Astrocyte (in vitro differentiated cells and primary cell): ENCODE data around the gene GPC3. TPM values are rescaled to one million over a fixed set of nuclear protein-coding genes. Genes with fewer than 3 reads are reported as not detected.

Source experiments
- DNase-seq: peaks from one replicate; pipeline ENCODE4 v3.0.0-alpha.2; 2010; ENCODE audit warnings: low read depth
- FAIRE-seq: peaks from 2 replicates; lab custom pipeline; 2011; peaks lifted over from hg19 to GRCh38; lab: Jason Lieb, UNC
- H2AFZ ChIP-seq: 2 replicates; pipeline ENCODE4 v1.6.0; 2012; ENCODE audit warnings: low read depth, low read length, inconsistent platforms
- H3K27ac ChIP-seq: 2 replicates; pipeline ENCODE4 v1.5.1; 2011; ENCODE audit warnings: low read depth, low read length, inconsistent platforms
- H3K27me3 ChIP-seq: 2 replicates; pipeline ENCODE4 v1.6.0; 2011; ENCODE audit warnings: low read length, inconsistent platforms; ENCODE audit not compliant: insufficient read depth
- H3K36me3 ChIP-seq: 2 replicates; pipeline ENCODE4 v1.5.1; 2011; ENCODE audit warnings: low read length, inconsistent platforms; ENCODE audit not compliant: insufficient read depth
- H3K4me1 ChIP-seq: 2 replicates; pipeline ENCODE4 v1.5.1; 2011; ENCODE audit warnings: low read length, inconsistent platforms; ENCODE audit not compliant: insufficient read depth
- H3K4me2 ChIP-seq: 2 replicates; pipeline ENCODE4 v1.6.0; 2012; ENCODE audit warnings: low read length, inconsistent platforms
- H3K4me3 ChIP-seq: 2 replicates; pipeline ENCODE4 v1.5.1; 2011; ENCODE audit warnings: low read depth, mild to moderate bottlenecking, low read length, inconsistent platforms; ENCODE audit not compliant: insufficient read depth
- H3K79me2 ChIP-seq: 2 replicates; pipeline ENCODE4 v1.6.0; 2012; ENCODE audit warnings: mild to moderate bottlenecking, low read length, inconsistent platforms; ENCODE audit not compliant: insufficient read depth
- H3K9ac ChIP-seq: 2 replicates; pipeline ENCODE4 v1.6.0; 2012; ENCODE audit warnings: mild to moderate bottlenecking, low read length, inconsistent platforms
- H3K9me3 ChIP-seq: 2 replicates; pipeline ENCODE4 v1.5.1; 2012; ENCODE audit warnings: low read depth, mild to moderate bottlenecking, low read length, inconsistent platforms; ENCODE audit not compliant: insufficient read depth
- H4K20me1 ChIP-seq: 2 replicates; pipeline ENCODE4 v1.6.0; 2012; ENCODE audit warnings: low read length, inconsistent platforms; ENCODE audit not compliant: insufficient read depth
- H3K27ac Mint-ChIP-seq: one replicate; pipeline ENCODE4 v1.8.0; 2021; ENCODE audit warnings: mild to moderate bottlenecking, mixed read lengths; ENCODE audit not compliant: unreplicated experiment
- H3K27me3 Mint-ChIP-seq: one replicate; pipeline ENCODE4 v1.8.0; 2021; ENCODE audit warnings: low read depth, mixed read lengths; ENCODE audit not compliant: unreplicated experiment
- H3K36me3 Mint-ChIP-seq: one replicate; pipeline ENCODE4 v1.8.0; 2021; ENCODE audit warnings: low read depth, mixed read lengths; ENCODE audit not compliant: unreplicated experiment
- H3K4me1 Mint-ChIP-seq: one replicate; pipeline ENCODE4 v1.8.0; 2021; ENCODE audit warnings: low read depth, mixed read lengths; ENCODE audit not compliant: unreplicated experiment
- H3K4me3 Mint-ChIP-seq: one replicate; pipeline ENCODE4 v1.8.0; 2021; ENCODE audit warnings: mild to moderate bottlenecking, moderate library complexity, mixed read lengths; ENCODE audit not compliant: unreplicated experiment
- H3K9me3 Mint-ChIP-seq: one replicate; pipeline ENCODE4 v1.8.0; 2021; ENCODE audit warnings: mild to moderate bottlenecking, mixed read lengths; ENCODE audit not compliant: unreplicated experiment
- EZH2 ChIP-seq: IDR thresholded peaks from 2 replicates; pipeline ENCODE4 v1.6.1; 2012; ENCODE audit warnings: mild to moderate bottlenecking, low read length, inconsistent platforms; ENCODE audit not compliant: insufficient read depth
- total RNA-seq: library from RNA; stranded (reverse); gene quantifications from 2 replicates; pipeline ENCODE4 v1.2.1, GENCODE V29; 2021
- TF ChIP-seq, protein P1 (sequence below): IDR thresholded peaks from 2 replicates; pipeline ENCODE4 v1.5.1; 2011; ENCODE audit warnings: low read depth, mild to moderate bottlenecking, inconsistent platforms, low read length, moderate library complexity; ENCODE audit not compliant: insufficient read depth

GPC3 gene
- total RNA-seq, 1 donor from 2014 or later: 8.2 TPM

DNA sequence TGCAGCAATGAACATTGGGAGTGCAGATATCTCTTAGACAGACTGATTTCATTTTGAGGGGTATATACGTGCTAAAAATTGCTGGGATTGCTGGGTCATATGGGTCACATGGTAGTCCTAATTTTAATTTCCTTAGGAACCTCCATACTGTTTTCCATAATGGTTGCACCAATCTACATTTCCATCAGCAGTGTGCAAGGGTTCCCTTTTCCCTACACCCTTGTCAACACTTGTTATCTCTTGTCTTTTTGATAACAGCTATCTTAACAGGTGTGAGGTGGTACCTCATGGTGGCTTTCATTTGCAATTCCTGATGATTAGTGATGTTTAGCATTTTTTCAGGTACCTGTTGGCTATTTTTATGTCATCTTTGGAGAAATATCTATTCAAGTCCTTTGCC, 57.0 kb downstream of the GPC3 start:
- Mint-ChIP-seq H3K4me3 (no peak overlapping the region), H3K27me3 (peaks cover 2% of the 10 kb centered on the region), H3K36me3 (no peaks in the 10 kb centered on the region), H3K9me3 (no peaks in the 10 kb centered on the region), H3K27ac (no peak overlapping the region), H3K4me1 (no peaks in the 10 kb centered on the region)
- no peaks in the 10 kb centered on the region for H3K79me2 ChIP-seq
- H3K36me3 ChIP-seq: no peaks in the 10 kb centered on the region
- no peaks in the 10 kb centered on the region for H4K20me1 ChIP-seq
- no peak overlapping the region for H2AFZ ChIP-seq
- H3K4me2 ChIP-seq: no peak overlapping the region
- no peaks in the 10 kb centered on the region for H3K9me3 ChIP-seq
- H3K9ac ChIP-seq: no peak overlapping the region
- no peak overlapping the region for H3K27ac ChIP-seq
- peak; percentile 49 for FAIRE-seq
- no peaks in the 10 kb centered on the region for H3K27me3 ChIP-seq
- H3K4me3 ChIP-seq: no peak overlapping the region
- TF ChIP-seq, protein P1, sequence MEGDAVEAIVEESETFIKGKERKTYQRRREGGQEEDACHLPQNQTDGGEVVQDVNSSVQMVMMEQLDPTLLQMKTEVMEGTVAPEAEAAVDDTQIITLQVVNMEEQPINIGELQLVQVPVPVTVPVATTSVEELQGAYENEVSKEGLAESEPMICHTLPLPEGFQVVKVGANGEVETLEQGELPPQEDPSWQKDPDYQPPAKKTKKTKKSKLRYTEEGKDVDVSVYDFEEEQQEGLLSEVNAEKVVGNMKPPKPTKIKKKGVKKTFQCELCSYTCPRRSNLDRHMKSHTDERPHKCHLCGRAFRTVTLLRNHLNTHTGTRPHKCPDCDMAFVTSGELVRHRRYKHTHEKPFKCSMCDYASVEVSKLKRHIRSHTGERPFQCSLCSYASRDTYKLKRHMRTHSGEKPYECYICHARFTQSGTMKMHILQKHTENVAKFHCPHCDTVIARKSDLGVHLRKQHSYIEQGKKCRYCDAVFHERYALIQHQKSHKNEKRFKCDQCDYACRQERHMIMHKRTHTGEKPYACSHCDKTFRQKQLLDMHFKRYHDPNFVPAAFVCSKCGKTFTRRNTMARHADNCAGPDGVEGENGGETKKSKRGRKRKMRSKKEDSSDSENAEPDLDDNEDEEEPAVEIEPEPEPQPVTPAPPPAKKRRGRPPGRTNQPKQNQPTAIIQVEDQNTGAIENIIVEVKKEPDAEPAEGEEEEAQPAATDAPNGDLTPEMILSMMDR: no peak
- no peak for DNase-seq
- H3K4me1 ChIP-seq: no peaks in the 10 kb centered on the region

DNA sequence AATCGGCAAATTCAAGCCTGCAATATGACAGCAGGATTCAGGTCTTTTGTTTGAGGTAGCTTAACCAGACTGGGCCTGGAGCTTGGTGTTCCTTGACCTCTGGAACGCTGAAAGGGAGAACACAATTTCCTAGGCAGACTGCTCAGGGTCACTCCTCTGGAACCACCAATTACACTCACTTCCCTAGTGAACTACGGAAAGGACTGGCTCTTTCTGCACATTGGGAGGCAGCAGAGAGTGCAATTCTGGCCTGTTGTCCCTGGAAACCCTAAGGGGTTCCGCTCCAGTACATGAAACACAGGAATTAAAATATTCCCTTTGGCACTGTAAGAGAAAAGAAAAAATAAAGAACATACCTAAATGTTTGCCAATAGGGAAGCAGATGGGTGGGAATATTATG, 58.6 kb downstream of the GPC3 start:
- Mint-ChIP-seq H3K27ac (no peak overlapping the region), H3K9me3 (no peaks in the 10 kb centered on the region), H3K4me1 (no peaks in the 10 kb centered on the region), H3K4me3 (no peak overlapping the region), H3K36me3 (no peaks in the 10 kb centered on the region), H3K27me3 (peaks cover 2% of the 10 kb centered on the region)
- no peak overlapping the region for H3K4me3 ChIP-seq
- no peak overlapping the region for H3K9ac ChIP-seq
- H2AFZ ChIP-seq: no peak overlapping the region
- no peaks in the 10 kb centered on the region for H3K27me3 ChIP-seq
- no peaks in the 10 kb centered on the region for H4K20me1 ChIP-seq
- no peaks in the 10 kb centered on the region for H3K36me3 ChIP-seq
- no peak overlapping the region for H3K27ac ChIP-seq
- FAIRE-seq (no peak), DNase-seq (no peak)
- H3K4me2 ChIP-seq: no peak overlapping the region
- no peak for TF ChIP-seq EZH2
- TF ChIP-seq, protein P1: no peak
- H3K79me2 ChIP-seq: no peaks in the 10 kb centered on the region
- no peaks in the 10 kb centered on the region for H3K9me3 ChIP-seq
- H3K4me1 ChIP-seq: no peaks in the 10 kb centered on the region

DNA sequence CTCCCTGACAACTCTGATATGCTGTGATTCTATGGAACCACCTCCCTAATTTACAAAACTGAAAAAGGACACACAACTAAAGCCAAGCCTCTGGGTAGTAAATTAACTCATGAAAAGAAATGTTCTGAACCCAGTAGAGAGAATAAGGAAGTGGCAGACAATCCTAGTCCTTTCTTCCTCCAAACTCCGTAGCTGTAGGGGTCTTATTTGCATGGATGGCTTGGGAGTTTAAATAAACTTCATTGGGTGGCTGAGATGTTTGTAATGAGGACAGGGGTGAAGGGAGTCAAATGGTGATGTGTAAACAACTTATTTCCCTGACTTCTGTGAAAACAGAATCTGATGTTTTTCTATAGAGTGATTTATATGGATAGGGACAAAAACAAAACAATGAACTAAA, 59.3 kb downstream of the GPC3 start:
- no peak overlapping the region for H3K4me3 Mint-ChIP-seq
- no peaks in the 10 kb centered on the region for H3K36me3 ChIP-seq
- no peak overlapping the region for H3K27ac Mint-ChIP-seq
- H3K4me2 ChIP-seq: no peak overlapping the region
- no peak overlapping the region for H2AFZ ChIP-seq
- H3K4me1 Mint-ChIP-seq: no peaks in the 10 kb centered on the region
- H4K20me1 ChIP-seq: no peaks in the 10 kb centered on the region
- peaks cover 2% of the 10 kb centered on the region for H3K27me3 Mint-ChIP-seq
- TF ChIP-seq, protein P1: no peak
- TF ChIP-seq EZH2: no peak
- no peaks in the 10 kb centered on the region for H3K9me3 ChIP-seq
- DNase-seq: no peak
- H3K27ac ChIP-seq: no peak overlapping the region
- H3K4me1 ChIP-seq: no peaks in the 10 kb centered on the region
- no peaks in the 10 kb centered on the region for H3K36me3 Mint-ChIP-seq
- no peaks in the 10 kb centered on the region for H3K9me3 Mint-ChIP-seq
- no peak for FAIRE-seq
- H3K4me3 ChIP-seq: no peak overlapping the region
- H3K9ac ChIP-seq: no peak overlapping the region
- no peaks in the 10 kb centered on the region for H3K79me2 ChIP-seq
- H3K27me3 ChIP-seq: no peaks in the 10 kb centered on the region
